HepG2 (cell line): ENCODE measurements around the gene TMEM185B. TPM values are rescaled to one million over a fixed set of nuclear protein-coding genes. Genes with fewer than 3 reads are reported as not detected.

ENCODE experiments used
- BRCA1 ChIP-seq: sonication (generic); formaldehyde crosslinking; IDR thresholded peaks from 2 replicates; pipeline ENCODE4 v1.4.0; 2020; ENCODE audit warnings: missing genetic modification reagents
- CAMTA2 ChIP-seq: sonication (generic); formaldehyde crosslinking; IDR thresholded peaks from 2 replicates; pipeline ENCODE4 v1.4.0; 2020; ENCODE audit warnings: mild to moderate bottlenecking, missing genetic modification reagents, borderline replicate concordance
- FIP1L1 ChIP-seq: fragments of 200-400 bp; formaldehyde crosslinking; IDR thresholded peaks from 2 replicates; pipeline ENCODE4 v1.6.1; 2018; ENCODE audit warnings: low read depth, mild to moderate bottlenecking, low read length, moderate library complexity, borderline replicate concordance; ENCODE audit not compliant: insufficient read depth
- HOXA7 ChIP-seq: sonication (generic); formaldehyde crosslinking; IDR thresholded peaks from 2 replicates; pipeline ENCODE4 v1.8.1; 2022; ENCODE audit warnings: mild to moderate bottlenecking, missing genetic modification reagents, moderate library complexity
- IRF1 ChIP-seq: sonication (generic); formaldehyde crosslinking; IDR thresholded peaks from 2 replicates; pipeline ENCODE4 v1.4.0; 2020; ENCODE audit warnings: low read depth, mild to moderate bottlenecking, missing genetic modification reagents
- NFATC3 ChIP-seq: sonication (generic); formaldehyde crosslinking; IDR thresholded peaks from 2 replicates; pipeline ENCODE4 v1.5.1; 2020; ENCODE audit warnings: mild to moderate bottlenecking, missing genetic modification reagents
- NR2C2 ChIP-seq: sonication (generic); formaldehyde crosslinking; IDR thresholded peaks from 2 replicates; pipeline ENCODE4 v1.4.0; 2020; ENCODE audit warnings: missing genetic modification reagents, mild to moderate bottlenecking, moderate library complexity, borderline replicate concordance
- POLR2AphosphoS5 ChIP-seq: IDR thresholded peaks from 2 replicates; pipeline ENCODE4 v1.6.1; 2012; ENCODE audit warnings: low read depth, low read length
- SIX1 ChIP-seq: sonication (generic); formaldehyde crosslinking; IDR thresholded peaks from 2 replicates; pipeline ENCODE4 v1.4.0; 2020; ENCODE audit warnings: missing genetic modification reagents, borderline replicate concordance
- SMARCC2 ChIP-seq: fragments of 450-650 bp; IDR thresholded peaks from 2 replicates; pipeline ENCODE4 v1.6.1; 2017; ENCODE audit warnings: antibody characterized with exemption, mild to moderate bottlenecking
- STAT6 ChIP-seq: sonication (generic); formaldehyde crosslinking; IDR thresholded peaks from 2 replicates; pipeline ENCODE4 v1.4.0; 2020; ENCODE audit warnings: missing genetic modification reagents, mild to moderate bottlenecking, borderline replicate concordance
- TGIF2 ChIP-seq: IDR thresholded peaks from 2 replicates; pipeline ENCODE4 v1.6.1; 2016; ENCODE audit warnings: control low read depth, missing compliant biosample characterization
- ZNF564 ChIP-seq: sonication (generic); formaldehyde crosslinking; IDR thresholded peaks from 2 replicates; pipeline ENCODE4 v1.8.1; 2023; ENCODE audit warnings: mild to moderate bottlenecking, missing genetic modification reagents
- ZNF614 ChIP-seq: IDR thresholded peaks from 2 replicates; pipeline ENCODE4 v1.6.1; 2018; ENCODE audit warnings: missing biosample characterization, missing genetic modification reagents, inconsistent platforms, borderline replicate concordance
- polyA plus RNA-seq, 8 experiments: library from polyadenylated mRNA; depleted of rRNA in 3 of 8; stranded (reverse) in 7 of 8; unstranded in 1 of 8; fragments of >200 nt; fragmentation: Illumina TruSeq in 4 of 8; extraction: Trizol in 4 of 8; gene quantifications; 2 replicates each; pipeline versions ENCODE4 v1.2.1 to v1.2.3, GENCODE V29; 2011 to 2016; ENCODE audit warnings: low read depth in 4 of 8, missing spikeins in 1 of 8, mixed read lengths in 1 of 8; ENCODE audit not compliant: insufficient read depth in 1 of 8
- total RNA-seq, 5 experiments: library from RNA; depleted of rRNA; stranded (reverse); fragments of >200 nt; fragmentation: Illumina TruSeq; extraction: Trizol; gene quantifications; 2 replicates each; pipeline ENCODE4 v1.2.3, GENCODE V29; 2016; ENCODE audit warnings: low read depth in 1 of 5
- TF ChIP-seq, protein P1 (sequence below): sonication (generic); formaldehyde crosslinking; IDR thresholded peaks from 2 replicates; pipeline ENCODE4 v1.8.0; 2022; ENCODE audit warnings: mild to moderate bottlenecking, missing genetic modification reagents; ENCODE audit not compliant: insufficient replicate concordance
- TF ChIP-seq, protein P2 (sequence below), 2 experiments: sonication (generic) in 1 of 2; formaldehyde crosslinking in 1 of 2; IDR thresholded peaks; 2 replicates each; pipeline versions ENCODE4 v1.5.1 to v1.6.1; 2011 to 2020; ENCODE audit warnings: borderline replicate concordance in 1 of 2, low read depth in 1 of 2, low read length in 1 of 2, mild to moderate bottlenecking in 1 of 2, missing genetic modification reagents in 1 of 2, moderate library complexity in 1 of 2
- TF ChIP-seq, protein P3 (sequence below): sonication (generic); formaldehyde crosslinking; IDR thresholded peaks from 2 replicates; pipeline ENCODE4 v1.4.0; 2020; ENCODE audit warnings: mild to moderate bottlenecking, missing genetic modification reagents

The TMEM185B gene
- total and polyA plus RNA-seq, 2 of the 13 experiments (the other 11 are each of a cell fraction or from before 2014, with no cell fraction given) = 5.6 to 7.0 TPM

DNA sequence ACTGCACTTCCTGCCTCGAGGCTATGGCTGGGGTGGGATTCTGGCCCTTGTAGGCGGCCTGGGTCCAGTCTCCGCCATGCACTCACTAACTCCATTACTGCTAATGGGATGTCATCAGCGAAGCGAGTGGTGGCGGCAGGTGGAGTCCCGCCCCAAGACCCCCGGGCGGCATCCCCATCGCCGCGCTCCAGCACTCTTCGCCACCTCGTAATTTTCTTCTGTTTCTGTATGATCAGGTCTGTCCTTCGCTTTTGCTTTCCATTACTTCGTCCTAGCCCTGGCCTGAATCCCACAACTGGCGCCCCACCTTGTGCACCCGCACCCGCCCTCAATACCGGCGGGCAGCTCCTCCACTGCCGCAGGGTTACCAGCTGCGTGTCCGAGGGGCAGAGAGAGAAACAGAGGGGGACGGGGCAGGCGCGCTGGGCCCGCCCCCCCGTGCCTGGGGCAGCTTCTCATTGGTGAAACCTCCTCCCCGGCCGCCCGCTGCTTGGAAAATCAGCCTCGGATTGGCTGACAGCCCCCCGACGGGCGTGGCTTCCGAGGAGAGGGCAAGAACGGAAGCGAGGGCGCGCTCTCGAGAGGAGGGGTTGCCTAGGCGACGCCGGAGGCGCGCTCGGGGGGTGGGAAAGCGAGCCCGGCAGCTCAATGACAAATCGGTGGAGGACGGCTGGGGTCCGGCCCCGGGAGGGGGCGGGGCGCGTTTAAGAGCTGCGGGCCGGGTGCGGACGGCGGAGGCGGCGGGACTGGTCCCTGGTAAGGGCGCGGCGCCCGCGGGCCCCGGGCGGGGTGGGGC, 29.2 kb upstream of the TMEM185B start, which contains the start of gene RALB (continued):
- TF ChIP-seq STAT6 (peak; percentile 16; the same call in 1 of the 2 replicates), ZNF614 (CRISPR knock-in tag) (peak; percentile 61; the same call in 1 of the 2 replicates), NFATC3 (0 out of 2 replicates have a peak, but pooled peaks have one; percentile 51), ZNF564 (CRISPR knock-in tag) (no peak), FIP1L1 (no peak), BRCA1 (CRISPR knock-in tag) (no peak), SIX1 (CRISPR knock-in tag) (no peak), TGIF2 (CRISPR knock-in tag) (0 out of 2 replicates have a peak, but pooled peaks have one; percentile 28), CAMTA2 (CRISPR knock-in tag) (0 out of 2 replicates have a peak, but pooled peaks have one; percentile 77), SMARCC2 (no peak), HOXA7 (no peak), POLR2AphosphoS5 (peak; percentile 42), IRF1 (CRISPR knock-in tag) (no peak), NR2C2 (CRISPR knock-in tag) (no peak; the same call in 1 of the 2 replicates)
- TF ChIP-seq, protein P1, sequence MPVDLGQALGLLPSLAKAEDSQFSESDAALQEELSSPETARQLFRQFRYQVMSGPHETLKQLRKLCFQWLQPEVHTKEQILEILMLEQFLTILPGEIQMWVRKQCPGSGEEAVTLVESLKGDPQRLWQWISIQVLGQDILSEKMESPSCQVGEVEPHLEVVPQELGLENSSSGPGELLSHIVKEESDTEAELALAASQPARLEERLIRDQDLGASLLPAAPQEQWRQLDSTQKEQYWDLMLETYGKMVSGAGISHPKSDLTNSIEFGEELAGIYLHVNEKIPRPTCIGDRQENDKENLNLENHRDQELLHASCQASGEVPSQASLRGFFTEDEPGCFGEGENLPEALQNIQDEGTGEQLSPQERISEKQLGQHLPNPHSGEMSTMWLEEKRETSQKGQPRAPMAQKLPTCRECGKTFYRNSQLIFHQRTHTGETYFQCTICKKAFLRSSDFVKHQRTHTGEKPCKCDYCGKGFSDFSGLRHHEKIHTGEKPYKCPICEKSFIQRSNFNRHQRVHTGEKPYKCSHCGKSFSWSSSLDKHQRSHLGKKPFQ (CRISPR knock-in tag) = no peak
- TF ChIP-seq, protein P2, sequence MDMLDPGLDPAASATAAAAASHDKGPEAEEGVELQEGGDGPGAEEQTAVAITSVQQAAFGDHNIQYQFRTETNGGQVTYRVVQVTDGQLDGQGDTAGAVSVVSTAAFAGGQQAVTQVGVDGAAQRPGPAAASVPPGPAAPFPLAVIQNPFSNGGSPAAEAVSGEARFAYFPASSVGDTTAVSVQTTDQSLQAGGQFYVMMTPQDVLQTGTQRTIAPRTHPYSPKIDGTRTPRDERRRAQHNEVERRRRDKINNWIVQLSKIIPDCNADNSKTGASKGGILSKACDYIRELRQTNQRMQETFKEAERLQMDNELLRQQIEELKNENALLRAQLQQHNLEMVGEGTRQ (IDR thresholded peaks at IDR 0.05; ENCODE audit: low read depth, low read length) = no peak
- TF ChIP-seq, protein P2 (CRISPR knock-in tag; IDR thresholded peaks at IDR 0.05; ENCODE audit: borderline replicate concordance) = no peak
- TF ChIP-seq, protein P3, sequence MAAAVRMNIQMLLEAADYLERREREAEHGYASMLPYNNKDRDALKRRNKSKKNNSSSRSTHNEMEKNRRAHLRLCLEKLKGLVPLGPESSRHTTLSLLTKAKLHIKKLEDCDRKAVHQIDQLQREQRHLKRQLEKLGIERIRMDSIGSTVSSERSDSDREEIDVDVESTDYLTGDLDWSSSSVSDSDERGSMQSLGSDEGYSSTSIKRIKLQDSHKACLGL (CRISPR knock-in tag) = peak; percentile 22; the same call in 1 of the 2 replicates
